Mucosa of stomach (tissue), 1 donor: ENCODE measurements around the gene CTIF.

ENCODE experiments used
- H3K27me3 ChIP-seq: one replicate; pipeline ENCODE4 v1.7.0; 2013; ENCODE audit warnings: mild to moderate bottlenecking, low read length; ENCODE audit not compliant: control insufficient read depth, insufficient read depth
- H3K36me3 ChIP-seq: one replicate; pipeline ENCODE4 v1.7.0; 2013; ENCODE audit warnings: low read length; ENCODE audit not compliant: control insufficient read depth, insufficient read depth
- H3K4me1 ChIP-seq: one replicate; pipeline ENCODE4 v1.7.0; 2013; ENCODE audit warnings: mild to moderate bottlenecking, low read length; ENCODE audit not compliant: control insufficient read depth, insufficient read depth
- H3K4me3 ChIP-seq: one replicate; pipeline ENCODE4 v1.7.0; 2013; ENCODE audit warnings: low read length
- H3K9ac ChIP-seq: one replicate; pipeline ENCODE4 v1.7.0; 2013; ENCODE audit warnings: mild to moderate bottlenecking, low read length, moderate library complexity
- H3K9me3 ChIP-seq: one replicate; pipeline ENCODE4 v1.7.0; 2013; ENCODE audit warnings: mild to moderate bottlenecking, low read length, moderate library complexity; ENCODE audit not compliant: control insufficient read depth
- donor health status: Pancreatic carcinoma.

Gene CTIF

GRCh38 chr18:48734460-48734859 is 195.6 kb downstream of the CTIF start:
- Histone ChIP-seq H3K9ac (no peak overlapping the region), H3K36me3 (no peaks in the 10 kb centered on the region), H3K4me3 (no peak overlapping the region), H3K27me3 (no peaks in the 10 kb centered on the region), H3K4me1 (no peaks in the 10 kb centered on the region), H3K9me3 (no peaks in the 10 kb centered on the region)

- Histone ChIP-seq H3K4me1 (no peaks in the 10 kb centered on the region), H3K9ac (no peak overlapping the region), H3K36me3 (no peaks in the 10 kb centered on the region), H3K27me3 (no peaks in the 10 kb centered on the region), H3K4me3 (no peak overlapping the region), H3K9me3 (no peaks in the 10 kb centered on the region)
These were observed 196.3 kb downstream of the CTIF start for GRCh38 chr18:48735080-48735676.

GRCh38 chr18:48735681-48736255 is 196.9 kb downstream of the CTIF start:
- no peaks in the 10 kb centered on the region for H3K27me3 ChIP-seq
- no peak overlapping the region for H3K9ac ChIP-seq
- H3K4me3 ChIP-seq: no peak overlapping the region
- no peaks in the 10 kb centered on the region for H3K9me3 ChIP-seq
- H3K36me3 ChIP-seq: no peaks in the 10 kb centered on the region
- no peaks in the 10 kb centered on the region for H3K4me1 ChIP-seq

- no peak overlapping the region for H3K9ac ChIP-seq
- H3K36me3 ChIP-seq: no peaks in the 10 kb centered on the region
- no peaks in the 10 kb centered on the region for H3K4me1 ChIP-seq
- H3K9me3 ChIP-seq: no peaks in the 10 kb centered on the region
- no peak overlapping the region for H3K4me3 ChIP-seq
- no peaks in the 10 kb centered on the region for H3K27me3 ChIP-seq
These were observed 197.8 kb downstream of the CTIF start for GRCh38 chr18:48736321-48737260.

GRCh38 chr18:48739266-48740067 is 200.6 kb downstream of the CTIF start:
- Histone ChIP-seq H3K36me3 (no peaks in the 10 kb centered on the region), H3K9me3 (no peaks in the 10 kb centered on the region), H3K9ac (no peak overlapping the region), H3K4me1 (no peaks in the 10 kb centered on the region), H3K4me3 (no peak overlapping the region), H3K27me3 (no peaks in the 10 kb centered on the region)

- Histone ChIP-seq H3K27me3 (no peaks in the 10 kb centered on the region), H3K9ac (no peak overlapping the region), H3K9me3 (no peaks in the 10 kb centered on the region), H3K36me3 (no peaks in the 10 kb centered on the region), H3K4me1 (no peaks in the 10 kb centered on the region), H3K4me3 (no peak overlapping the region)
These were observed 201.2 kb downstream of the CTIF start for GRCh38 chr18:48740068-48740440.

- no peaks in the 10 kb centered on the region for H3K9me3 ChIP-seq
- no peaks in the 10 kb centered on the region for H3K27me3 ChIP-seq
- no peaks in the 10 kb centered on the region for H3K36me3 ChIP-seq
- no peak overlapping the region for H3K4me3 ChIP-seq
- H3K4me1 ChIP-seq: no peaks in the 10 kb centered on the region
- H3K9ac ChIP-seq: no peak overlapping the region
These were observed 202.1 kb downstream of the CTIF start for GRCh38 chr18:48740851-48741485.

- no peaks in the 10 kb centered on the region for H3K9me3 ChIP-seq
- no peaks in the 10 kb centered on the region for H3K4me1 ChIP-seq
- H3K36me3 ChIP-seq: no peaks in the 10 kb centered on the region
- H3K27me3 ChIP-seq: no peaks in the 10 kb centered on the region
- H3K4me3 ChIP-seq: no peak overlapping the region
- no peak overlapping the region for H3K9ac ChIP-seq
These were observed 203.0 kb downstream of the CTIF start for GRCh38 chr18:48741866-48742265.

- Histone ChIP-seq H3K36me3 (no peaks in the 10 kb centered on the region), H3K27me3 (no peaks in the 10 kb centered on the region), H3K9me3 (no peaks in the 10 kb centered on the region), H3K4me1 (no peaks in the 10 kb centered on the region), H3K4me3 (no peak overlapping the region), H3K9ac (no peak overlapping the region)
These were observed 203.5 kb downstream of the CTIF start for GRCh38 chr18:48742304-48742703.

GRCh38 chr18:48742706-48743475 is 204.1 kb downstream of the CTIF start:
- Histone ChIP-seq H3K9ac (no peak overlapping the region), H3K9me3 (no peaks in the 10 kb centered on the region), H3K36me3 (no peaks in the 10 kb centered on the region), H3K27me3 (no peaks in the 10 kb centered on the region), H3K4me1 (no peaks in the 10 kb centered on the region), H3K4me3 (no peak overlapping the region)

- Histone ChIP-seq H3K9ac (no peak overlapping the region), H3K27me3 (no peaks in the 10 kb centered on the region), H3K4me1 (no peaks in the 10 kb centered on the region), H3K9me3 (no peaks in the 10 kb centered on the region), H3K4me3 (no peak overlapping the region), H3K36me3 (no peaks in the 10 kb centered on the region)
These were observed 205.1 kb downstream of the CTIF start for GRCh38 chr18:48743886-48744285.
